ENCODE data around the gene CYLD.
A peak's percentile ranks its signal among the peaks of the same experiment; 100 is the strongest.

Gene CYLD

GRCh38 chr16:50697881-50698767 is 43.8 kb upstream of the CYLD start:
- H3K4me3 ChIP-seq (ENCODE audit: low read depth, low read length) = peak overlapping the region; percentile 28
- H3K4ac ChIP-seq (ENCODE audit: low read depth, low read length) = no peak overlapping the region
- H3K9ac ChIP-seq (ENCODE audit: low read length) = no peak overlapping the region
- no peak overlapping the region for H3K14ac ChIP-seq (ENCODE audit: low read length)
- no peak overlapping the region for H2AK5ac ChIP-seq (ENCODE audit: low read length)
- no peak overlapping the region for H2AFZ ChIP-seq (ENCODE audit: insufficient read depth, low read length, poor library complexity)
- no peak overlapping the region for H3K4me2 ChIP-seq (ENCODE audit: low read length)
- peaks cover 5% of the 10 kb centered on the region for H3K27me3 ChIP-seq (ENCODE audit: insufficient read depth, low read length)
- H2BK5ac ChIP-seq (ENCODE audit: low read depth, low read length, poor library complexity) = no peak overlapping the region
- no peak overlapping the region for H4K91ac ChIP-seq (ENCODE audit: low read depth, low read length)
- peak in 1 of 2 donors; percentile 42 for DNase-seq
- H3K27ac ChIP-seq (ENCODE audit: low read depth, low read length) = no peak overlapping the region
- H3K36me3 ChIP-seq (ENCODE audit: control insufficient read depth in 1 of 2, insufficient read depth in 2 of 2, low read length in 2 of 2) = no peaks in the 10 kb centered on the region
- H3K4me1 ChIP-seq (ENCODE audit: control insufficient read depth in 1 of 2, insufficient read depth in 2 of 2, low read length in 2 of 2) = peaks cover 0 to 2% of the 10 kb centered on the region in 2 experiments
- WGBS (ENCODE audit: extremely low coverage, insufficient coverage, insufficient read length) = no CpG with 5 or more reads among the region's 19 CpGs
- H2BK12ac ChIP-seq (ENCODE audit: low read length) = no peak overlapping the region
- no peak overlapping the region for H4K8ac ChIP-seq (ENCODE audit: low read depth, low read length)
- no peak overlapping the region for H2BK120ac ChIP-seq (ENCODE audit: insufficient read depth, low read length, poor library complexity)
- no peaks in the 10 kb centered on the region for H3K79me1 ChIP-seq (ENCODE audit: low read length)
- no peaks in the 10 kb centered on the region for H3K79me2 ChIP-seq (ENCODE audit: control insufficient read depth, insufficient read depth, low read length, poor library complexity)
- H4K12ac ChIP-seq (ENCODE audit: low read depth, low read length) = no peak overlapping the region
- no peak overlapping the region for H3K23ac ChIP-seq (ENCODE audit: low read length)
- H3K18ac ChIP-seq (ENCODE audit: low read length) = no peak overlapping the region
- H3K9me3 ChIP-seq (ENCODE audit: insufficient read depth, low read depth, low read length) = peaks cover under 1% of the 10 kb centered on the region

DNA sequence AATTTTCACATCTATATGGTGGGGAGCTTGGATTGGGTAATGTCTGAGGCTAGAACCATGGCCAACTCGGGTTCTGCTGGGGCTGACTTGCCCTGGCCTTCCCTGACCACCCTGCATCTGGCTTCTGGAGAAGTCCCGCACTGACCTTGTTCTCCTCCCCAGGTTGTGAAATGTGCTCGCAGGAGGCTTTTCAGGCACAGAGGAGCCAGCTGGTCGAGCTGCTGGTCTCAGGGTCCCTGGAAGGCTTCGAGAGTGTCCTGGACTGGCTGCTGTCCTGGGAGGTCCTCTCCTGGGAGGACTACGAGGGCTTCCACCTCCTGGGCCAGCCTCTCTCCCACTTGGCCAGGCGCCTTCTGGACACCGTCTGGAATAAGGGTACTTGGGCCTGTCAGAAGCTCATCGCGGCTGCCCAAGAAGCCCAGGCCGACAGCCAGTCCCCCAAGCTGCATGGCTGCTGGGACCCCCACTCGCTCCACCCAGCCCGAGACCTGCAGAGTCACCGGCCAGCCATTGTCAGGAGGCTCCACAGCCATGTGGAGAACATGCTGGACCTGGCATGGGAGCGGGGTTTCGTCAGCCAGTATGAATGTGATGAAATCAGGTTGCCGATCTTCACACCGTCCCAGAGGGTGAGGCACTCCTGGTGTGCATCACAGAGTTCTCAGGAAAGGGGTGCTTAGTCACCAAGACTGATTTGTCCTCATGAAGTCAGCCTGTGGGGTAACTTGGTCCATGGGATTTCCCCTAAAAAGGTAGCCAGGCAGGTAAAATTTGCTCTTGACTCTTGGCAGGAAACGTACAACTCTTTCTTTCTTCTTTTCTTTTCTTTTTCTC is 42.3 kb upstream of the CYLD start:
- no peak overlapping the region for H4K12ac ChIP-seq (ENCODE audit: low read depth, low read length)
- no peaks in the 10 kb centered on the region for H3K36me3 ChIP-seq (ENCODE audit: control insufficient read depth in 1 of 2, insufficient read depth in 2 of 2, low read length in 2 of 2)
- no peak overlapping the region for H2AFZ ChIP-seq (ENCODE audit: insufficient read depth, low read length, poor library complexity)
- no peak overlapping the region for H3K4me3 ChIP-seq (ENCODE audit: low read depth, low read length)
- H2AK5ac ChIP-seq (ENCODE audit: low read length) = no peak overlapping the region
- H3K23ac ChIP-seq (ENCODE audit: low read length) = no peak overlapping the region
- H3K9ac ChIP-seq (ENCODE audit: low read length) = no peak overlapping the region
- no peak overlapping the region for H4K8ac ChIP-seq (ENCODE audit: low read depth, low read length)
- no peak overlapping the region for H3K18ac ChIP-seq (ENCODE audit: low read length)
- no peak overlapping the region for H2BK5ac ChIP-seq (ENCODE audit: low read depth, low read length, poor library complexity)
- no peaks in the 10 kb centered on the region for H3K27me3 ChIP-seq (ENCODE audit: insufficient read depth, low read length)
- H3K4me1 ChIP-seq (ENCODE audit: control insufficient read depth in 1 of 2, insufficient read depth in 2 of 2, low read length in 2 of 2) = no peaks in the 10 kb centered on the region
- peak in 1 of 2 donors; percentile 19 for DNase-seq
- WGBS (ENCODE audit: extremely low coverage, insufficient coverage, insufficient read length) = no CpG with 5 or more reads among the region's 19 CpGs
- no peak overlapping the region for H3K14ac ChIP-seq (ENCODE audit: low read length)
- H2BK12ac ChIP-seq (ENCODE audit: low read length) = no peak overlapping the region
- no peaks in the 10 kb centered on the region for H3K79me2 ChIP-seq (ENCODE audit: control insufficient read depth, insufficient read depth, low read length, poor library complexity)
- no peak overlapping the region for H3K4me2 ChIP-seq (ENCODE audit: low read length)
- no peak overlapping the region for H4K91ac ChIP-seq (ENCODE audit: low read depth, low read length)
- no peak overlapping the region for H3K4ac ChIP-seq (ENCODE audit: low read depth, low read length)
- no peak overlapping the region for H3K27ac ChIP-seq (ENCODE audit: low read depth, low read length)
- H3K9me3 ChIP-seq (ENCODE audit: insufficient read depth, low read depth, low read length) = peaks cover 2% of the 10 kb centered on the region
- H2BK120ac ChIP-seq (ENCODE audit: insufficient read depth, low read length, poor library complexity) = no peak overlapping the region
- no peaks in the 10 kb centered on the region for H3K79me1 ChIP-seq (ENCODE audit: low read length)

DNA sequence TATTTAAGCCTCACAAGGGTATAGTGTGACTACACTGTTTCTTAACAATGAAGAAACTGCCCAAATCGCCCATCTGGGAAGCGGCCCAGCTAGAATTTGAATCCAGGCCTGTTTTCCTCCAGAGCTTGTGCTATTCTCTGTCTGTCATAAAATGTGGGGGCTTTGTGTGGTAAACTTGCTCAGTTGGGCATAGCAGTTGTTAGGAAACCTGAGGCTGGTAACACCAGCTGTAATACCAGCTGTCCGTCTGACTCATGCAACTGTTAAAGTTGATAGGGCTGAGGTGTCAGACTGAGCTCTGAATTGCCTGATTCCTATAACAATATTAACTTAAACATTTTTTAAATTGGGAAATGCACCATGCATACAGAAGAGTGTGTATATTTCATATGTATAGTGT is 39.2 kb upstream of the CYLD start:
- Histone ChIP-seq H3K27ac (ENCODE audit: low read depth, low read length) (no peak overlapping the region), H3K79me1 (ENCODE audit: low read length) (no peaks in the 10 kb centered on the region), H2AK5ac (ENCODE audit: low read length) (no peak overlapping the region), H3K9me3 (ENCODE audit: insufficient read depth, low read depth, low read length) (peaks cover 2% of the 10 kb centered on the region), H3K27me3 (ENCODE audit: insufficient read depth, low read length) (no peaks in the 10 kb centered on the region), H2BK120ac (ENCODE audit: insufficient read depth, low read length, poor library complexity) (no peak overlapping the region), H3K36me3 (ENCODE audit: control insufficient read depth in 1 of 2, insufficient read depth in 2 of 2, low read length in 2 of 2) (no peaks in the 10 kb centered on the region), H4K12ac (ENCODE audit: low read depth, low read length) (no peak overlapping the region), H3K9ac (ENCODE audit: low read length) (no peak overlapping the region), H2BK12ac (ENCODE audit: low read length) (no peak overlapping the region), H2BK5ac (ENCODE audit: low read depth, low read length, poor library complexity) (no peak overlapping the region), H3K14ac (ENCODE audit: low read length) (no peak overlapping the region), H2AFZ (ENCODE audit: insufficient read depth, low read length, poor library complexity) (no peak overlapping the region), H3K79me2 (ENCODE audit: control insufficient read depth, insufficient read depth, low read length, poor library complexity) (no peaks in the 10 kb centered on the region), H4K8ac (ENCODE audit: low read depth, low read length) (no peak overlapping the region), H4K91ac (ENCODE audit: low read depth, low read length) (no peak overlapping the region), H3K4ac (ENCODE audit: low read depth, low read length) (no peak overlapping the region), H3K4me1 (ENCODE audit: control insufficient read depth in 1 of 2, insufficient read depth in 2 of 2, low read length in 2 of 2) (peaks cover 0 to 2% of the 10 kb centered on the region in 2 experiments), H3K4me3 (ENCODE audit: low read depth, low read length) (no peak overlapping the region), H3K23ac (ENCODE audit: low read length) (no peak overlapping the region), H3K18ac (ENCODE audit: low read length) (no peak overlapping the region), H3K4me2 (ENCODE audit: low read length) (no peak overlapping the region)
- no peak for DNase-seq
- no CpG with 5 or more reads among the region's 3 CpGs for WGBS (ENCODE audit: extremely low coverage, insufficient coverage, insufficient read length)

- no peak overlapping the region for H2BK120ac ChIP-seq (ENCODE audit: insufficient read depth, low read length, poor library complexity)
- no peak overlapping the region for H3K14ac ChIP-seq (ENCODE audit: low read length)
- no peak overlapping the region for H3K9ac ChIP-seq (ENCODE audit: low read length)
- no peak overlapping the region for H2BK12ac ChIP-seq (ENCODE audit: low read length)
- H2AFZ ChIP-seq (ENCODE audit: insufficient read depth, low read length, poor library complexity) = no peak overlapping the region
- H3K18ac ChIP-seq (ENCODE audit: low read length) = no peak overlapping the region
- H3K9me3 ChIP-seq (ENCODE audit: insufficient read depth, low read depth, low read length) = peaks cover 4% of the 10 kb centered on the region
- no peak overlapping the region for H2BK5ac ChIP-seq (ENCODE audit: low read depth, low read length, poor library complexity)
- H3K23ac ChIP-seq (ENCODE audit: low read length) = no peak overlapping the region
- H3K36me3 ChIP-seq (ENCODE audit: control insufficient read depth in 1 of 2, insufficient read depth in 2 of 2, low read length in 2 of 2) = no peaks in the 10 kb centered on the region
- no peak overlapping the region for H3K27ac ChIP-seq (ENCODE audit: low read depth, low read length)
- no peak overlapping the region for H3K4me2 ChIP-seq (ENCODE audit: low read length)
- H3K4ac ChIP-seq (ENCODE audit: low read depth, low read length) = no peak overlapping the region
- no peaks in the 10 kb centered on the region for H3K79me1 ChIP-seq (ENCODE audit: low read length)
- H4K91ac ChIP-seq (ENCODE audit: low read depth, low read length) = no peak overlapping the region
- no peaks in the 10 kb centered on the region for H3K79me2 ChIP-seq (ENCODE audit: control insufficient read depth, insufficient read depth, low read length, poor library complexity)
- H3K4me3 ChIP-seq (ENCODE audit: low read depth, low read length) = no peak overlapping the region
- H4K12ac ChIP-seq (ENCODE audit: low read depth, low read length) = no peak overlapping the region
- no CpG with 5 or more reads among the region's 1 CpG for WGBS (ENCODE audit: extremely low coverage, insufficient coverage, insufficient read length)
- H2AK5ac ChIP-seq (ENCODE audit: low read length) = no peak overlapping the region
- H4K8ac ChIP-seq (ENCODE audit: low read depth, low read length) = no peak overlapping the region
- no peaks in the 10 kb centered on the region for H3K27me3 ChIP-seq (ENCODE audit: insufficient read depth, low read length)
- DNase-seq = no peak
- H3K4me1 ChIP-seq (ENCODE audit: control insufficient read depth in 1 of 2, insufficient read depth in 2 of 2, low read length in 2 of 2) = peaks cover 0 to 2% of the 10 kb centered on the region in 2 experiments
Observed at GRCh38 chr16:50704245-50704644, 37.6 kb upstream of the CYLD start.

Data from trophoblast cell (in vitro differentiated cells and primary cell).